NCI-H2227 treated with DMSO at 0.1 percent for 48 hours (cell line): ENCODE results near the gene IGSF8.
A peak's percentile ranks its signal among the peaks of the same experiment; 100 is the strongest.
"Not testable (repeated sequence)": the region's sequence is repeated elsewhere in the genome, so short reads cannot be mapped to it uniquely, and the experiment has no call there.

Experiments
- DNase-seq: peaks from one replicate; lab custom pipeline; 2025; lab: John Stamatoyannopoulos, UW

The IGSF8 gene

GRCh38 chr1:160127381-160127780, 29.0 kb upstream of the IGSF8 start:
- no peak for DNase-seq

GRCh38 chr1:160126342-160126741, 27.9 kb upstream of the IGSF8 start:
- DNase-seq, result not testable (repeated sequence)

GRCh38 chr1:160125746-160126145, 27.3 kb upstream of the IGSF8 start:
- DNase-seq, result no peak

DNA sequence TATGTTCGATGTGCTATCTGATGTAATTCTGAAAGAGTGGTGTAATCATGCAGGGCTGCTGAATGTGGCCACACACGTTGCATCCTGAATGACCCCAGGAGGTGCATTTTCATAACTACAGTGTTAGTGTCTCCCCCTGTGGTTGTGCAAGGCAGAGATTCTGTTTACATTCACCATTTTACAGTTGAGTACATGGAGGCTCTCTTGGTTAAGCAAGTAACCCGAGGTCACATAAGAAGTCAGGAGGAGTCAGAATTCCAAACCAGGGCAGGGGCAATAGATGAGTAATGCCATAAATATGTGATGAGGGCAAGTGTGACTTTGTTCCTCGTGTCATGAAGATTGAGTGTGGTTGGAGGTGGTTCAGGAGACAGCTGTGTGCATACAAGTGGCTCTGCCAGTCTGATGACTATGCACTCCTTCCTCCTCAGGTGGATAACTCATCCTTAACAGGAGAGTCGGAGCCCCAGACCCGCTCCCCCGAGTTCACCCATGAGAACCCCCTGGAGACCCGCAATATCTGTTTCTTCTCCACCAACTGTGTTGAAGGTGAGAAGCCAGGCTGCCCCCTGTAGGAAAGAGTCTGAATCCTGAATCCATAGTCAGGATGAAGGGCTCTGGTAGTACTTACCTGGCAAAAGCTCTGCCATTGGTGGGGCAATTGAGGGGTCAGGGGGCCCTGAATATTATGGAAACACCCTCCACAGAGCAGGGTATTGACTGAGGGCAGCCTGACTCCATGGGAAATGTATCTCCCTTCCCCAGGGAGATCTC, 26.5 kb upstream of the IGSF8 start:
- DNase-seq, result no peak

GRCh38 chr1:160123726-160124125, 25.3 kb upstream of the IGSF8 start:
- no peak for DNase-seq

- no peak for DNase-seq
Observed at GRCh38 chr1:160122978-160123495, 24.6 kb upstream of the IGSF8 start.

- no peak for DNase-seq
Observed at GRCh38 chr1:160121388-160121787, 23.0 kb upstream of the IGSF8 start.

DNA sequence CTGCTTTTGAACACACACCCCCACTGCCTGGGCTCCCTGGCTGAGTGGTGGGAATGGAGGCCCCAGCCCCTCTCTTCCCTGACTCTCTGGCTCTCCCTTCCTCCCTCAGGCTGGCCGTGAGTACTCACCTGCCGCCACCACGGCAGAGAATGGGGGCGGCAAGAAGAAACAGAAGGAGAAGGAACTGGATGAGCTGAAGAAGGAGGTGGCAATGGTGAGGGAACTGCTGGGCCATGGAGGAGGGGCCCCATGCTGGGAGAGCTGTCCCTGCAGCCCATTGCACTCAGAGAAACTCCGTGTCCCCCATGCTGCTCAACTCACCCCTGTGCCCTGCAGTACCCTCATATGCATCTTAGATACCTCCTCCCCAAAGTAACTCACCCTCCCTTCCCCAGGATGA, 22.4 kb upstream of the IGSF8 start:
- DNase-seq, result no peak

GRCh38 chr1:160118928-160119327, 20.5 kb upstream of the IGSF8 start:
- DNase-seq, result no peak

- peak; percentile 10 for DNase-seq
Observed at GRCh38 chr1:160117709-160118183, 19.3 kb upstream of the IGSF8 start.

- DNase-seq, result no peak
Observed at GRCh38 chr1:160117300-160117699, 18.9 kb upstream of the IGSF8 start.

DNA sequence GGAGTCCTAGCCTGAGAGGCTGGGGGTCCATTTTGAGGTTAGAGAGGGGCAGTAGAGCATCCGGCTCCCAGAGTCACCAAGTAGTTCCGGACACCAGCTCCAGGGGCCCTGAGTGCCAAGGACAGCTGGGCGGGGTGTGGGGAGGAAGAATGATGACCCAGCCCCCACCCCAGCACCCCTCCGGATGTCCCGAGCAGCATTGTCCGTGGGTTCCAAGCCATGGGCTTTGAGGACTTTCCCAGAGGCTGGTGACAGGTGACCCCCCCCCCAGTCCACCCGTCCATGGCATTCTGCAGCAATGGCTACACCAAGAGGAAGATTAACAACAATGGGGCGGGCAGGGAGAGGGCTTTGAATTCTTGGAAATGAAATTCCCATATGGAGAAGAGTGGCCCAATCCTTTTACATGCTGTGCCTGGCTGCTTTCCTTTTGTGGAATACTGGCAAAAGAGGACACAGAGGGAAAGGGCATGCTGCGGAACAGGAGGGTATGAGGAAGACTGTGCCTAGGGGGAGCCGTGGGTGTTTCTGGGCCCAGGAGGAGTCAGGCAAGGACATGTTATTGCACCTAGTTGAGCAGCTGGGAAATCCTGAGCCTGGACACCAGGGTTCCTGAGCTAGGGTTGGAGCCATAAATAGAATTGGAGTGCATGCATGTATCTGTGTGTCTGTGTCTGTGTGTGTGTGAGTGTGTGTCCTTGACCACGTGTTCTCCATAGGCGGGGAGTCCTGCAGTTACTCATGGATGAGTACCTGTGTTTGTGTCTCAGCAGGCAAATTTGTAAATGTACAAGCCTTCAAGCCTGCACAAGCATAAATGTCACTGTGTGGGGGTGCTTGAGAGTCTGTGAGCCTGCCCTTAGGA, 18.1 kb upstream of the IGSF8 start:
- DNase-seq, result peak; percentile 6

- DNase-seq, result no peak
Observed at GRCh38 chr1:160115545-160116282, 17.3 kb upstream of the IGSF8 start, which contains the start of gene ATP1A2. ATP1A2 (plus strand) TSS chr1:160115759; CDS start chr1:160115862, 103 bp downstream.

GRCh38 chr1:160114085-160114484, 15.7 kb upstream of the IGSF8 start:
- DNase-seq, result no peak

DNA sequence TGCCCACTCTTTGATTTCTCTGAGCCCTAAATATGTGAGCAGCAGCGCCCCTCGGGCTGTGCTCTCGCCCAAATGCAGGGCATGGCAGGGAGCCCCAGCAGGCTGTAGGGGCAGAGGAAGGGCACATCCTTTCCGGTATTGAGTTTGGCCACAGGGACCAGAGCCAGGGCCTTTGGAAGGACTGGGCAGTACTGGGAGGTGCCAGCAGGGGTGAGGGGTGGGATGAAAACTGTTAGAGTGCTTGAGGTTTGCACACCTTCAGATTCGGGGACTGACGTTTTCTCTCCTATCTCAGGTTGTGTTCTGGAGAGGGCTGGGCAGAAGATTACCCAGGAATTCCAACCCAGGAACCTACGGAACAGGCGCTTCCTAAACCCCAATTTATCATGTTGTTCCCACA, 15.0 kb upstream of the IGSF8 start:
- no peak for DNase-seq

GRCh38 chr1:160112357-160112756, 13.9 kb upstream of the IGSF8 start:
- no peak for DNase-seq

GRCh38 chr1:160111462-160111861, 13.0 kb upstream of the IGSF8 start:
- not testable (repeated sequence) for DNase-seq

GRCh38 chr1:160109686-160110085, 11.3 kb upstream of the IGSF8 start:
- DNase-seq, result no peak

GRCh38 chr1:160108888-160109662, 10.7 kb upstream of the IGSF8 start:
- DNase-seq, result no peak

- no peak for DNase-seq
Observed at GRCh38 chr1:160107512-160107911, 9.1 kb upstream of the IGSF8 start.

- DNase-seq, result no peak
Observed at GRCh38 chr1:160105155-160105554, 6.7 kb upstream of the IGSF8 start.
